ENCODE data around the gene PARD6G.
"Not testable (repeated sequence)": the region's sequence is repeated elsewhere in the genome, so short reads cannot be mapped to it uniquely, and the experiment has no call there.

DNA sequence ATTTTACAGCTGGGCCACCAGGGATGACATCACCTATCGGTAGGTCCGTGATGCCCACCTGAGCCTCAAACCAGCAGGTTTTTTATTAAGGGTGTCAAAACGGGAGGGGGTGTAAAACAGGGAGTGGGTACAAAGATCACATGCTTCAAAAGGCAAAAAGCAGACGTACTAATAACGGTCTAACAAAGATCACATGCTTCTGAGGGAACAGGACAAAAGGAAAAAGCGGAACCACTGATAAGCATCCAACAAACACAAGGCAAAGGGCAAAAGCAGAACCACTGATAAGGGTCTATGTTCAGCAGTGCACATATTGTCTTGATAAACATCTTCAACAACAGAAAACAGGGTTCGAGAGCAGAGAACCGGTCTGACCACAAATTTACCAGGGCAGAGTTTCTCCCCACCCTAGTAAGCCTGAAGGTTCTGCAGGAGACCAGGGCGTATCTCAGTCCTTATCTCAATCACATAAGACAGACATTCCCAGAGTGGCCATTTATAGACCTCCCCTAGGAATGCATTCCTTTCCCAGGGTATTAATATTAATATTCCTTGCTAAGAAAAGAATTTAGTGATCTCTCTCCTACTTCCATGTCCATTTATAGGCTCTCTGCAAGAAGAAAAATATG is 82.5 kb downstream of the PARD6G start:
- TF ChIP-seq, protein P1, sequence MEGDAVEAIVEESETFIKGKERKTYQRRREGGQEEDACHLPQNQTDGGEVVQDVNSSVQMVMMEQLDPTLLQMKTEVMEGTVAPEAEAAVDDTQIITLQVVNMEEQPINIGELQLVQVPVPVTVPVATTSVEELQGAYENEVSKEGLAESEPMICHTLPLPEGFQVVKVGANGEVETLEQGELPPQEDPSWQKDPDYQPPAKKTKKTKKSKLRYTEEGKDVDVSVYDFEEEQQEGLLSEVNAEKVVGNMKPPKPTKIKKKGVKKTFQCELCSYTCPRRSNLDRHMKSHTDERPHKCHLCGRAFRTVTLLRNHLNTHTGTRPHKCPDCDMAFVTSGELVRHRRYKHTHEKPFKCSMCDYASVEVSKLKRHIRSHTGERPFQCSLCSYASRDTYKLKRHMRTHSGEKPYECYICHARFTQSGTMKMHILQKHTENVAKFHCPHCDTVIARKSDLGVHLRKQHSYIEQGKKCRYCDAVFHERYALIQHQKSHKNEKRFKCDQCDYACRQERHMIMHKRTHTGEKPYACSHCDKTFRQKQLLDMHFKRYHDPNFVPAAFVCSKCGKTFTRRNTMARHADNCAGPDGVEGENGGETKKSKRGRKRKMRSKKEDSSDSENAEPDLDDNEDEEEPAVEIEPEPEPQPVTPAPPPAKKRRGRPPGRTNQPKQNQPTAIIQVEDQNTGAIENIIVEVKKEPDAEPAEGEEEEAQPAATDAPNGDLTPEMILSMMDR (IDR thresholded peaks at IDR 0.05), result not testable (repeated sequence)
- not testable (repeated sequence) for TF ChIP-seq POLR2A (IDR thresholded peaks at IDR 0.05)
